ENCODE results near the gene WDR47. TPM values are rescaled to one million over a fixed set of nuclear protein-coding genes. Genes with fewer than 3 reads are reported as not detected.

Gene WDR47
- total RNA-seq, 2 experiments from 2014 or later: 7.2 to 8.4 TPM

- H3K4me3 Mint-ChIP-seq: no peak overlapping the region
- POLR2A ChIA-PET: interaction anchor here (1.5 kb wide), 1 partner anchor 21 kb away, joined by 3 read pairs; no protein-coding TSS in a partner anchor
Observed at GRCh38 chr1:108953452-108953851, 88.5 kb downstream of the WDR47 start.

GRCh38 chr1:108951242-108951641 is 90.7 kb downstream of the WDR47 start:
- DNase-seq (no peak), ATAC-seq (no peak)
- intact Hi-C loops (cut with micrococcal nuclease): no loop called here
- H3K4me1 Mint-ChIP-seq (ENCODE audit: low read depth): peaks cover 17% of the 10 kb centered on the region
- CTCF ChIA-PET: no interaction called here
- no peaks in the 10 kb centered on the region for H3K27me3 Mint-ChIP-seq
- TF ChIP-seq, protein P1, sequence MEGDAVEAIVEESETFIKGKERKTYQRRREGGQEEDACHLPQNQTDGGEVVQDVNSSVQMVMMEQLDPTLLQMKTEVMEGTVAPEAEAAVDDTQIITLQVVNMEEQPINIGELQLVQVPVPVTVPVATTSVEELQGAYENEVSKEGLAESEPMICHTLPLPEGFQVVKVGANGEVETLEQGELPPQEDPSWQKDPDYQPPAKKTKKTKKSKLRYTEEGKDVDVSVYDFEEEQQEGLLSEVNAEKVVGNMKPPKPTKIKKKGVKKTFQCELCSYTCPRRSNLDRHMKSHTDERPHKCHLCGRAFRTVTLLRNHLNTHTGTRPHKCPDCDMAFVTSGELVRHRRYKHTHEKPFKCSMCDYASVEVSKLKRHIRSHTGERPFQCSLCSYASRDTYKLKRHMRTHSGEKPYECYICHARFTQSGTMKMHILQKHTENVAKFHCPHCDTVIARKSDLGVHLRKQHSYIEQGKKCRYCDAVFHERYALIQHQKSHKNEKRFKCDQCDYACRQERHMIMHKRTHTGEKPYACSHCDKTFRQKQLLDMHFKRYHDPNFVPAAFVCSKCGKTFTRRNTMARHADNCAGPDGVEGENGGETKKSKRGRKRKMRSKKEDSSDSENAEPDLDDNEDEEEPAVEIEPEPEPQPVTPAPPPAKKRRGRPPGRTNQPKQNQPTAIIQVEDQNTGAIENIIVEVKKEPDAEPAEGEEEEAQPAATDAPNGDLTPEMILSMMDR (IDR thresholded peaks at IDR 0.05): no peak
- H3K27ac Mint-ChIP-seq: no peak overlapping the region
- POLR2A ChIA-PET: interaction anchor here (1.4 kb wide), 1 partner anchor 12 kb away, joined by 4 read pairs; the partner anchor contains the start of gene CLCC1
- H3K36me3 Mint-ChIP-seq (ENCODE audit: low read depth): peaks cover 31% of the 10 kb centered on the region
- no peak overlapping the region for H3K4me3 Mint-ChIP-seq
- no peaks in the 10 kb centered on the region for H3K9me3 Mint-ChIP-seq

More at GRCh38 chr1:108953452-108953851, 88.5 kb downstream of the WDR47 start:
- DNase-seq (no peak), ATAC-seq (no peak)
- TF ChIP-seq, protein P1 (IDR thresholded peaks at IDR 0.05): no peak
- peaks cover 35% of the 10 kb centered on the region for H3K36me3 Mint-ChIP-seq (ENCODE audit: low read depth)
- H3K27ac Mint-ChIP-seq: no peak overlapping the region
- peaks cover 37% of the 10 kb centered on the region for H3K4me1 Mint-ChIP-seq (ENCODE audit: low read depth)
- CTCF ChIA-PET: interaction anchor here (1.2 kb wide), 1 partner anchor 10 kb away, joined by 3 read pairs; the partner anchor contains the start of gene CLCC1
- no peaks in the 10 kb centered on the region for H3K9me3 Mint-ChIP-seq
- intact Hi-C loops (cut with micrococcal nuclease): no loop called here
- H3K27me3 Mint-ChIP-seq: no peaks in the 10 kb centered on the region

- Mint-ChIP-seq H3K9me3 (no peaks in the 10 kb centered on the region), H3K4me1 (ENCODE audit: low read depth) (peaks cover 8% of the 10 kb centered on the region), H3K4me3 (no peak overlapping the region), H3K36me3 (ENCODE audit: low read depth) (peaks cover 18% of the 10 kb centered on the region), H3K27me3 (no peaks in the 10 kb centered on the region), H3K27ac (no peak overlapping the region)
- intact Hi-C loops (cut with micrococcal nuclease): no loop called here
- CTCF ChIA-PET: interaction anchor here (1.0 kb wide), 1 partner anchor 13 kb away, joined by 3 read pairs; no protein-coding TSS in a partner anchor
- TF ChIP-seq, protein P1 (IDR thresholded peaks at IDR 0.05): no peak
- POLR2A ChIA-PET: no interaction called here
- DNase-seq (no peak), ATAC-seq (no peak)
Observed at GRCh38 chr1:108949044-108949443, 92.9 kb downstream of the WDR47 start.

DNA sequence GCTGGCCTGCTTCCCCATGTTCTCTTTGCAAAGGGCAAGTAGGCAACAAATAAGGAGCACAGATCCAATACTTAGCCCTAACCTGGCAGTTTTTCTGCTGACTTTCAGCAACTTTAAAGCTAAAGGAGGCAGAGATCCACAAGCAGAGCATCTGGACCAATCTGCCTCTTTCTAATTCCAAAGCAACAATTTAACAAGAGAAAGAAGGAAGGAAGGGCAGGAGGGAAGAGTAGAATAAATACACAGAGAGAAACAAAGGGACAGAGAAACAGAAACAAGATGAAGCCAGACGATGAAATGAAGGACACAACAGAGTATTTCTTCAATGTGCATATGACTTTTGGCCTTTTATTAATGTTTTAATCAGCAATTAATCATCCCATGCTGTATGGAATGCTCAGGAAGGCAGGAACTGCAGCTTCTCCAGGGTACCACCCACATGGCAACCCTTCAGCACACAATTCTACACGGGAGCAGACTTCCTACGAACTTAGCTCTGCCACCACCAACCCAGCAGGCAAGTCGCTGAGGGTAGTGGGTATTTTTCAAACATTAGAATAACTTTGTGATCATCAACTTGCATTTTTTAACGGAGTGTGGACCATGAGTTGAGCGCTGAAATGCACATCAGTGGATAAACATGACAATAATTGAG is 93.9 kb downstream of the WDR47 start:
- H3K27me3 Mint-ChIP-seq: no peaks in the 10 kb centered on the region
- no peak overlapping the region for H3K27ac Mint-ChIP-seq
- peaks cover 13% of the 10 kb centered on the region for H3K36me3 Mint-ChIP-seq (ENCODE audit: low read depth)
- ATAC-seq (no peak), DNase-seq (no peak)
- H3K4me3 Mint-ChIP-seq: no peak overlapping the region
- H3K4me1 Mint-ChIP-seq (ENCODE audit: low read depth): peaks cover 6% of the 10 kb centered on the region
- POLR2A ChIA-PET: interaction anchor here (0.6 kb wide), 1 partner anchor 15 kb away, joined by 3 read pairs; no protein-coding TSS in a partner anchor
- no peaks in the 10 kb centered on the region for H3K9me3 Mint-ChIP-seq
- TF ChIP-seq, protein P1 (IDR thresholded peaks at IDR 0.05): no peak
- CTCF ChIA-PET: interaction anchor here (1.1 to 2.4 kb wide), 2 partner anchors 8 to 16 kb away, joined by 5 to 8 read pairs; no protein-coding TSS in a partner anchor
- intact Hi-C loops (cut with micrococcal nuclease): no loop called here

GRCh38 chr1:108936170-108936569 is 105.7 kb downstream of the WDR47 start:
- no peaks in the 10 kb centered on the region for H3K4me1 Mint-ChIP-seq (ENCODE audit: low read depth)
- peaks cover 33% of the 10 kb centered on the region for H3K36me3 Mint-ChIP-seq (ENCODE audit: low read depth)
- no peak for ATAC-seq
- intact Hi-C loops (cut with micrococcal nuclease): no loop called here
- TF ChIP-seq, protein P1 (IDR thresholded peaks at IDR 0.05): no peak
- H3K27ac Mint-ChIP-seq: no peak overlapping the region
- no peak for DNase-seq
- no peak overlapping the region for H3K4me3 Mint-ChIP-seq
- no peaks in the 10 kb centered on the region for H3K27me3 Mint-ChIP-seq
- POLR2A ChIA-PET: no interaction called here
- H3K9me3 Mint-ChIP-seq: no peaks in the 10 kb centered on the region
- CTCF ChIA-PET: interaction anchor here (0.8 kb wide), 1 partner anchor 13 kb away, joined by 3 read pairs; no protein-coding TSS in a partner anchor
